K562 (cell line): ENCODE measurements around the gene CDC42SE2. TPM values are rescaled to one million over a fixed set of nuclear protein-coding genes. Genes with fewer than 3 reads are reported as not detected.
A peak's percentile ranks its signal among the peaks of the same experiment; 100 is the strongest.

Source experiments
- CREM ChIP-seq: IDR thresholded peaks from 2 replicates; pipeline ENCODE4 v1.6.1; 2014; ENCODE audit warnings: antibody characterized with exemption, low read depth
- ELF1 ChIP-seq: fragments of 200-800 bp; sonication (Bioruptor generic); IDR thresholded peaks from 2 replicates; pipeline ENCODE4 v1.6.1; 2016; ENCODE audit warnings: missing genetic modification characterization, missing compliant biosample characterization
- ELF2 ChIP-seq: fragments of 250-450 bp; sonication (Bioruptor Pico); IDR thresholded peaks from 2 replicates; pipeline ENCODE4 v1.5.0; 2021; ENCODE audit warnings: mild to moderate bottlenecking
- JUND ChIP-seq, 2 experiments: IDR thresholded peaks; 2 replicates in 1 of 2; 3 replicates in 1 of 2; pipeline ENCODE4 v1.6.1; 2011; ENCODE audit warnings: borderline replicate concordance in 2 of 2, low read depth in 2 of 2, low read length in 2 of 2, improper control_type of control experiment in 1 of 2, missing biosample characterization in 1 of 2, missing genetic modification characterization in 1 of 2, missing genetic modification reagents in 1 of 2
- KLF16 ChIP-seq: IDR thresholded peaks from 2 replicates; pipeline ENCODE4 v1.6.1; 2016; ENCODE audit warnings: antibody characterized with exemption
- MAFK ChIP-seq: IDR thresholded peaks from 2 replicates; pipeline ENCODE4 v1.6.1; 2011; ENCODE audit warnings: low read length, improper control_type of control experiment
- MAZ ChIP-seq, 2 experiments: fragments of 450-650 bp in 1 of 2; sonication (generic) in 1 of 2; formaldehyde crosslinking; IDR thresholded peaks in 1 of 2; conservative IDR thresholded peaks in 1 of 2; 2 replicates each; pipeline versions ENCODE4 v1.4.0 to v1.5.0; 2020; ENCODE audit warnings: mild to moderate bottlenecking in 1 of 2, missing genetic modification reagents in 1 of 2
- NCOR1 ChIP-seq: fragments of 450-650 bp; IDR thresholded peaks from 2 replicates; pipeline ENCODE4 v1.6.1; 2016; ENCODE audit warnings: mild to moderate bottlenecking, moderate library complexity
- NONO ChIP-seq, 2 experiments: fragments of 200-400 bp in 1 of 2; fragments of 450-650 bp in 1 of 2; formaldehyde crosslinking in 1 of 2; IDR thresholded peaks; 2 replicates each; pipeline ENCODE4 v1.6.1; 2017; ENCODE audit warnings: low read depth in 2 of 2, mild to moderate bottlenecking in 2 of 2, moderate library complexity in 2 of 2, low read length in 1 of 2
- RB1 ChIP-seq: fragments of 450-650 bp; IDR thresholded peaks from 2 replicates; pipeline ENCODE4 v1.6.1; 2017; ENCODE audit warnings: low read depth, mild to moderate bottlenecking
- polyA plus RNA-seq, 8 experiments: library from polyadenylated mRNA; depleted of rRNA in 4 of 8; stranded (reverse) in 5 of 8; unstranded in 3 of 8; fragments of >200 nt; fragmentation: Nextera tagmentation in 2 of 8; fragmentation: Illumina TruSeq in 1 of 8; extraction: Ambion mirVana in 2 of 8; extraction: Trizol in 1 of 8; gene quantifications; 2 replicates each; pipeline versions ENCODE4 v1.2.1 to v1.2.3, GENCODE V29; 2011 to 2014; ENCODE audit warnings: inconsistent platforms in 1 of 8, missing spikeins in 1 of 8
- total RNA-seq, 7 experiments: library from RNA; depleted of rRNA in 6 of 7; stranded (reverse); fragments of >200 nt in 6 of 7; fragmentation: Illumina TruSeq in 2 of 7; extraction: Trizol in 2 of 7; gene quantifications; 2 replicates each; pipeline versions ENCODE4 v1.2.1 to v1.2.3, GENCODE V29; 2011 to 2021; ENCODE audit warnings: low replicate concordance in 1 of 7
- TF ChIP-seq, protein P1 (sequence below): fragments of 450-650 bp; IDR thresholded peaks from 2 replicates; pipeline ENCODE4 v1.6.1; 2016; ENCODE audit warnings: low read depth
- TF ChIP-seq, protein P2 (sequence below): sonication (generic); formaldehyde crosslinking; IDR thresholded peaks from 2 replicates; pipeline ENCODE4 v1.8.1; 2022; ENCODE audit warnings: missing genetic modification reagents
- TF ChIP-seq, protein P3 (sequence below): IDR thresholded peaks from 2 replicates; pipeline ENCODE4 v1.6.1; 2011; ENCODE audit warnings: borderline replicate concordance, low read depth, mild to moderate bottlenecking, moderate library complexity, low read length; ENCODE audit not compliant: insufficient read depth, poor library complexity, severe bottlenecking

CDC42SE2 gene
- total and polyA plus RNA-seq, 9 of the 15 experiments (the other 6 are each of a cell fraction or from before 2014, with no cell fraction given): 24.8 to 44.3 (median 32.7) TPM

DNA sequence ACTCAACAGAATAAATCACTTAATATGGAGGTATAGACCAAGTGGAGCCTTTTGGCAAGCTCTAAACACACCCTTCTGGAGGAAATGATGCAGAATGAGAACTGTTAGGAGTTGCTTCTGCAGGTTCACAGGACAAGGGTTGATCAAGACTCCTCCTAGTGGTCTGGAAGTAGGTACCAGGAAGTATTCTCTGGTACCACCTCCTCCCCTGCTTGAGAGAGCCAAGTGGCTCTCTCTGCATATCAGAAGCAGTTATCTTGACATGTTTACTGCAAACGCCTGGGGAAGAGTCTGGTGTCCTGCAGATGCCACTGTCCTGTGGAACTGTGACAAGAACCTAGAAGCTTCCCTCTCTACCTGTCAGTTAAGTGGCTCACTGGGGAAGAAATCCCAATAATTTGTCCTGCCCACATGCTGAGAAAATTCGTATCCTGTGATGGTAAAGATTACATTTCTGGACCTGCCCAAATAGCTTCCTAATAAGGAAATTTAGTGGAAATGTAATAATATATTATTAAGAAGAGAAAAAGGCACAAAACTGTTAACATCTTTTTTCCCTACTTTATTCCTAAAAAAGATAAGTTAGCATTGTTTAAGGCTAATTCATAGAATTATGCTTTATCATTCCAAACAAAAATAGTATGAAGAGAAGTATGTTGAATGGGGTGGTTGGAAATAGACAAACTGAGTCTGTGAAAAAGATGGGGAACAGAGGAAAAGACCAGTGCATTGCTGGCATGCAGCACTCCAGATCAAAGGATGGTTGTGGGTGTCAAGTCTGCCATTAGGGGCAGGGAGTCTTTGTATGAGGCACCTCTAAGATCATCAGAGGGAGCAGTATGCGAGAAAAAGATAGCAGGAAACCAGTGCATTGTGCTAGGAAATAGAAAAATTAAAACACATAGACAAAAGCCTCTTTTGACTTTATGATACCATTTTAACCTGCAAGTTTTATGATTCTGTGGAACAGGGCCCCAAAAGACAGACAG lies 118.8 kb downstream of the CDC42SE2 start (continued):
- TF ChIP-seq, protein P1, sequence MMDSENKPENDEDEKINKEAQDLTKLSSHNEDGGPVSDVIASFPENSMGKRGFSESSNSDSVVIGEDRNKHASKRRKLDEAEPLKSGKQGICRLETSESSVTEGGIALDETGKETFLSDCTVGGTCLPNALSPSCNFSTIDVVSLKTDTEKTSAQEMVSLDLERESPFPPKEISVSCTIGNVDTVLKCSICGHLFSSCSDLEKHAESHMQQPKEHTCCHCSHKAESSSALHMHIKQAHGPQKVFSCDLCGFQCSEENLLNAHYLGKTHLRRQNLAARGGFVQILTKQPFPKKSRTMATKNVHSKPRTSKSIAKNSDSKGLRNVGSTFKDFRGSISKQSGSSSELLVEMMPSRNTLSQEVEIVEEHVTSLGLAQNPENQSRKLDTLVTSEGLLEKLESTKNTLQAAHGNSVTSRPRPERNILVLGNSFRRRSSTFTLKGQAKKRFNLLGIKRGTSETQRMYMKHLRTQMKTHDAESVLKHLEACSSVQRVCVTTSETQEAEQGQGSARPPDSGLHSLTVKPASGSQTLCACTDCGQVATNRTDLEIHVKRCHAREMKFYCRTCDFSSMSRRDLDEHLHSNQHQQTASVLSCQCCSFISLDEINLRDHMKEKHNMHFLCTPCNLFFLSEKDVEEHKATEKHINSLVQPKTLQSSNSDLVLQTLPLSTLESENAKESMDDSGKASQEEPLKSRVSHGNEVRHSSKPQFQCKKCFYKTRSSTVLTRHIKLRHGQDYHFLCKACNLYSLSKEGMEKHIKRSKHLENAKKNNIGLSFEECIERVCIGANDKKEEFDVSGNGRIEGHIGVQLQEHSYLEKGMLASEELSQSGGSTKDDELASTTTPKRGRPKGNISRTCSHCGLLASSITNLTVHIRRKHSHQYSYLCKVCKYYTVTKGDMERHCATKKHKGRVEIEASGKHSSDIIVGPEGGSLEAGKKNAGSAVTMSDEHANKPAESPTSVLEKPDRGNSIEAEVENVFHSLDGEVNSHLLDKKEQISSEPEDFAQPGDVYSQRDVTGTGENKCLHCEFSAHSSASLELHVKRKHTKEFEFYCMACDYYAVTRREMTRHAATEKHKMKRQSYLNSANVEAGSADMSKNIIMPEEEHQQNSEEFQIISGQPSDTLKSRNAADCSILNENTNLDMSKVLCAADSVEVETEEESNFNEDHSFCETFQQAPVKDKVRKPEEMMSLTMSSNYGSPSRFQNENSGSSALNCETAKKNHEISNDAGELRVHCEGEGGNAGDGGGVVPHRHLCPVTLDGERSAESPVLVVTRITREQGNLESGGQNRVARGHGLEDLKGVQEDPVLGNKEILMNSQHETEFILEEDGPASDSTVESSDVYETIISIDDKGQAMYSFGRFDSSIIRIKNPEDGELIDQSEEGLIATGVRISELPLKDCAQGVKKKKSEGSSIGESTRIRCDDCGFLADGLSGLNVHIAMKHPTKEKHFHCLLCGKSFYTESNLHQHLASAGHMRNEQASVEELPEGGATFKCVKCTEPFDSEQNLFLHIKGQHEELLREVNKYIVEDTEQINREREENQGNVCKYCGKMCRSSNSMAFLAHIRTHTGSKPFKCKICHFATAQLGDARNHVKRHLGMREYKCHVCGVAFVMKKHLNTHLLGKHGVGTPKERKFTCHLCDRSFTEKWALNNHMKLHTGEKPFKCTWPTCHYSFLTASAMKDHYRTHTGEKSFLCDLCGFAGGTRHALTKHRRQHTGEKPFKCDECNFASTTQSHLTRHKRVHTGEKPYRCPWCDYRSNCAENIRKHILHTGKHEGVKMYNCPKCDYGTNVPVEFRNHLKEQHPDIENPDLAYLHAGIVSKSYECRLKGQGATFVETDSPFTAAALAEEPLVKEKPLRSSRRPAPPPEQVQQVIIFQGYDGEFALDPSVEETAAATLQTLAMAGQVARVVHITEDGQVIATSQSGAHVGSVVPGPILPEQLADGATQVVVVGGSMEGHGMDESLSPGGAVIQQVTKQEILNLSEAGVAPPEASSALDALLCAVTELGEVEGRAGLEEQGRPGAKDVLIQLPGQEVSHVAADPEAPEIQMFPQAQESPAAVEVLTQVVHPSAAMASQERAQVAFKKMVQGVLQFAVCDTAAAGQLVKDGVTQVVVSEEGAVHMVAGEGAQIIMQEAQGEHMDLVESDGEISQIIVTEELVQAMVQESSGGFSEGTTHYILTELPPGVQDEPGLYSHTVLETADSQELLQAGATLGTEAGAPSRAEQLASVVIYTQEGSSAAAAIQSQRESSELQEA: no peak
- peak; percentile 42; the same call in 1 of the 2 replicates for TF ChIP-seq KLF16
- TF ChIP-seq JUND (IDR thresholded peaks at IDR 0.05; ENCODE audit: borderline replicate concordance, low read depth, low read length): peak; percentile 59; the same call in 1 of the 2 replicates
- peak; percentile 37; the same call in 1 of the 3 replicates for TF ChIP-seq JUND (tag; IDR thresholded peaks at IDR 0.05; ENCODE audit: borderline replicate concordance, low read depth, low read length)
- TF ChIP-seq MAZ (CRISPR knock-in tag; conservative IDR thresholded peaks at IDR 0.05 in 1 of 2, IDR thresholded peaks at IDR 0.05 in 1 of 2): peak in 1 of 2 experiments; percentile 49; a peak in 1 of 4 replicates
- TF ChIP-seq, protein P2, sequence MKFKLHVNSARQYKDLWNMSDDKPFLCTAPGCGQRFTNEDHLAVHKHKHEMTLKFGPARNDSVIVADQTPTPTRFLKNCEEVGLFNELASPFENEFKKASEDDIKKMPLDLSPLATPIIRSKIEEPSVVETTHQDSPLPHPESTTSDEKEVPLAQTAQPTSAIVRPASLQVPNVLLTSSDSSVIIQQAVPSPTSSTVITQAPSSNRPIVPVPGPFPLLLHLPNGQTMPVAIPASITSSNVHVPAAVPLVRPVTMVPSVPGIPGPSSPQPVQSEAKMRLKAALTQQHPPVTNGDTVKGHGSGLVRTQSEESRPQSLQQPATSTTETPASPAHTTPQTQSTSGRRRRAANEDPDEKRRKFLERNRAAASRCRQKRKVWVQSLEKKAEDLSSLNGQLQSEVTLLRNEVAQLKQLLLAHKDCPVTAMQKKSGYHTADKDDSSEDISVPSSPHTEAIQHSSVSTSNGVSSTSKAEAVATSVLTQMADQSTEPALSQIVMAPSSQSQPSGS: no peak
- TF ChIP-seq NCOR1: 0 out of 2 replicates have a peak, but pooled peaks have one; percentile 5
- TF ChIP-seq RB1: peak; percentile 61; the same call in 1 of the 2 replicates
- TF ChIP-seq ELF1 (tag): peak; percentile 92
- peak; percentile 28 for TF ChIP-seq MAFK
- TF ChIP-seq, protein P3, sequence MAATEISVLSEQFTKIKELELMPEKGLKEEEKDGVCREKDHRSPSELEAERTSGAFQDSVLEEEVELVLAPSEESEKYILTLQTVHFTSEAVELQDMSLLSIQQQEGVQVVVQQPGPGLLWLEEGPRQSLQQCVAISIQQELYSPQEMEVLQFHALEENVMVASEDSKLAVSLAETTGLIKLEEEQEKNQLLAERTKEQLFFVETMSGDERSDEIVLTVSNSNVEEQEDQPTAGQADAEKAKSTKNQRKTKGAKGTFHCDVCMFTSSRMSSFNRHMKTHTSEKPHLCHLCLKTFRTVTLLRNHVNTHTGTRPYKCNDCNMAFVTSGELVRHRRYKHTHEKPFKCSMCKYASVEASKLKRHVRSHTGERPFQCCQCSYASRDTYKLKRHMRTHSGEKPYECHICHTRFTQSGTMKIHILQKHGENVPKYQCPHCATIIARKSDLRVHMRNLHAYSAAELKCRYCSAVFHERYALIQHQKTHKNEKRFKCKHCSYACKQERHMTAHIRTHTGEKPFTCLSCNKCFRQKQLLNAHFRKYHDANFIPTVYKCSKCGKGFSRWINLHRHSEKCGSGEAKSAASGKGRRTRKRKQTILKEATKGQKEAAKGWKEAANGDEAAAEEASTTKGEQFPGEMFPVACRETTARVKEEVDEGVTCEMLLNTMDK: peak; percentile 11
- peak; percentile 67; the same call in 1 of the 2 replicates for TF ChIP-seq ELF2 (CRISPR knock-in tag)
- no peak for TF ChIP-seq NONO (IDR thresholded peaks at IDR 0.05; ENCODE audit: low read depth in 2 of 2, low read length in 1 of 2)
- peak; percentile 17; the same call in 1 of the 2 replicates for TF ChIP-seq CREM
